HG03045 (cell line): Measurements from ENCODE around the gene THSD7B.
"Not testable (repeated sequence)": the region's sequence is repeated elsewhere in the genome, so short reads cannot be mapped to it uniquely, and the experiment has no call there.

Source experiments
- ATAC-seq: cut with Tn5 transposase; IDR thresholded peaks from one replicate; pipeline ENCODE4 v1.9.1; 2021; ENCODE audit warnings: mild to moderate bottlenecking, moderate library complexity; ENCODE audit not compliant: unreplicated experiment

Gene THSD7B

GRCh38 chr2:136929531-136929930 is 164.2 kb downstream of the THSD7B start:
- ATAC-seq: no peak

- ATAC-seq: no peak
These were observed 167.4 kb downstream of the THSD7B start for GRCh38 chr2:136932700-136933099.

GRCh38 chr2:136935119-136935518 is 169.8 kb downstream of the THSD7B start:
- ATAC-seq: no peak

- no peak for ATAC-seq
These were observed 190.7 kb downstream of the THSD7B start for GRCh38 chr2:136956050-136956449.

GRCh38 chr2:136957044-136957443 is 191.7 kb downstream of the THSD7B start:
- ATAC-seq: no peak

- ATAC-seq: no peak
These were observed 196.9 kb downstream of the THSD7B start for GRCh38 chr2:136962105-136962725.

- no peak for ATAC-seq
These were observed 201.1 kb downstream of the THSD7B start for GRCh38 chr2:136966485-136966884.

- ATAC-seq: no peak
These were observed 215.0 kb downstream of the THSD7B start for GRCh38 chr2:136980303-136980702.

- not testable (repeated sequence) for ATAC-seq
These were observed 216.3 kb downstream of the THSD7B start for GRCh38 chr2:136981689-136982088.

GRCh38 chr2:136985044-136985443 is 219.7 kb downstream of the THSD7B start:
- no peak for ATAC-seq

- no peak for ATAC-seq
These were observed 221.4 kb downstream of the THSD7B start for GRCh38 chr2:136986605-136987221.

- no peak for ATAC-seq
These were observed 225.0 kb downstream of the THSD7B start for GRCh38 chr2:136990316-136990715.

- ATAC-seq: no peak
These were observed 229.4 kb downstream of the THSD7B start for GRCh38 chr2:136994793-136995192.

GRCh38 chr2:136997557-136997956 is 232.2 kb downstream of the THSD7B start:
- ATAC-seq: no peak

GRCh38 chr2:137000811-137001210 is 235.5 kb downstream of the THSD7B start:
- ATAC-seq: no peak

GRCh38 chr2:137002896-137003295 is 237.6 kb downstream of the THSD7B start:
- ATAC-seq: no peak

- no peak for ATAC-seq
These were observed 239.9 kb downstream of the THSD7B start for GRCh38 chr2:137005210-137005609.

- ATAC-seq: no peak
These were observed 242.6 kb downstream of the THSD7B start for GRCh38 chr2:137007938-137008337.

- ATAC-seq: no peak
These were observed 244.6 kb downstream of the THSD7B start for GRCh38 chr2:137009953-137010352.

- no peak for ATAC-seq
These were observed 255.3 kb downstream of the THSD7B start for GRCh38 chr2:137020452-137021196.

GRCh38 chr2:137021763-137022162 is 256.4 kb downstream of the THSD7B start:
- ATAC-seq: no peak

- ATAC-seq: no peak
These were observed 257.9 kb downstream of the THSD7B start for GRCh38 chr2:137023205-137023604.
